ENCODE measurements around the gene SLC1A2. TPM values are rescaled to one million over a fixed set of nuclear protein-coding genes. Genes with fewer than 3 reads are reported as not detected.

SLC1A2 gene
- total RNA-seq, 1 experiment from 2014 or later = 0.50 TPM

- peak; percentile 33 for DNase-seq
- Histone ChIP-seq H3K27ac (ENCODE audit: insufficient read length, low read depth, low read length) (no peak overlapping the region), H3K9ac (ENCODE audit: extremely low read depth, insufficient read length, low read length) (no peak overlapping the region), H3K27me3 (ENCODE audit: insufficient read depth, low read length) (no peaks in the 10 kb centered on the region), H2BK15ac (ENCODE audit: low read depth, low read length) (no peak overlapping the region), H3K56ac (ENCODE audit: insufficient read length, low read depth, low read length) (no peak overlapping the region), H3T11ph (ENCODE audit: low read length) (peak overlapping the region; percentile 36), H3K9me3 (ENCODE audit: control insufficient read depth, low read depth, low read length) (no peaks in the 10 kb centered on the region), H2AFZ (ENCODE audit: low read length) (no peak overlapping the region), H3K79me1 (ENCODE audit: insufficient read depth, low read depth, low read length, poor library complexity, severe bottlenecking) (no peaks in the 10 kb centered on the region), H2AK5ac (ENCODE audit: insufficient read length, low read length) (no peak overlapping the region), H3K79me2 (ENCODE audit: insufficient read depth, low read length) (no peaks in the 10 kb centered on the region), H2BK120ac (ENCODE audit: low read depth, low read length, poor library complexity, severe bottlenecking) (no peak overlapping the region), H3K18ac (ENCODE audit: insufficient read length, low read depth, low read length) (no peak overlapping the region), H2BK12ac (ENCODE audit: insufficient read length, low read depth, low read length) (no peak overlapping the region), H4K5ac (ENCODE audit: insufficient read length, low read depth, low read length) (no peak overlapping the region), H2BK20ac (ENCODE audit: low read depth, low read length, poor library complexity, severe bottlenecking) (no peak overlapping the region), H3K23ac (ENCODE audit: insufficient read length, low read depth, low read length) (no peak overlapping the region), H3K4me1 (ENCODE audit: insufficient read depth, low read length) (peaks cover 11% of the 10 kb centered on the region; the same call in 1 of the 2 replicates), H4K8ac (replicated peaks; ENCODE audit: insufficient read length, low read depth, low read length) (no peak overlapping the region), H3K14ac (ENCODE audit: insufficient read depth, low read length) (no peak overlapping the region), H2BK5ac (ENCODE audit: insufficient read length, low read length) (no peak overlapping the region), H3K23me2 (ENCODE audit: insufficient read length, low read depth, low read length, poor library complexity, severe bottlenecking) (no peaks in the 10 kb centered on the region), H3K4me2 (ENCODE audit: insufficient read depth, insufficient read length, low read length) (no peak overlapping the region), H4K20me1 (ENCODE audit: control insufficient read depth, insufficient read depth, insufficient read length) (no peaks in the 10 kb centered on the region), H4K91ac (ENCODE audit: insufficient read length, low read depth, low read length) (no peak overlapping the region), H3K4ac (ENCODE audit: low read depth, low read length) (no peak overlapping the region)
- Mint-ChIP-seq H3K27me3 (ENCODE audit: low read depth) (no peaks in the 10 kb centered on the region), H3K4me3 (no peak overlapping the region), H3K9me3 (no peaks in the 10 kb centered on the region; a peak in 1 of 5 replicates), H3K36me3 (ENCODE audit: insufficient read depth in 1 of 3, low read depth in 3 of 3) (no peaks in the 10 kb centered on the region; a peak in 1 of 7 replicates), H3K4me1 (peaks cover 28 to 36% of the 10 kb centered on the region in 2 experiments), H3K27ac (no peak overlapping the region; a peak in 1 of 7 replicates)
- TF ChIP-seq CTCF (conservative IDR thresholded peaks at IDR 0.05) = no peak
- no CpG with 5 or more reads among the region's 3 CpGs for WGBS (ENCODE audit: extremely low coverage, insufficient read length, low lambda C conversion rate)
Observed at GRCh38 chr11:35216962-35217678, 202.2 kb downstream of the SLC1A2 start.

Measured in H9 (cell line).